Keratinocyte (primary cell): ENCODE results near the gene HLA-C. TPM values are rescaled to one million over a fixed set of nuclear protein-coding genes. Genes with fewer than 3 reads are reported as not detected.
A peak's percentile ranks its signal among the peaks of the same experiment; 100 is the strongest.

Experiments
- DNase-seq: peaks from one replicate; pipeline ENCODE4 v3.0.0-alpha.2; 2011; ENCODE audit warnings: low read depth, missing footprints, low spot score
- FAIRE-seq: peaks from 2 replicates; lab custom pipeline; 2011; peaks lifted over from hg19 to GRCh38; lab: Jason Lieb, UNC
- H2AFZ ChIP-seq: 2 replicates; pipeline ENCODE4 v1.6.0; 2012; ENCODE audit warnings: low read length, control low read depth, inconsistent platforms; ENCODE audit not compliant: control insufficient read depth
- H3K27ac ChIP-seq: 2 replicates; pipeline ENCODE4 v1.5.1; 2011; ENCODE audit warnings: low read length; ENCODE audit not compliant: control insufficient read depth, insufficient read depth
- H3K27me3 ChIP-seq: 3 replicates; pipeline ENCODE4 v1.6.0; 2011; ENCODE audit warnings: low read length; ENCODE audit not compliant: control insufficient read depth, insufficient read depth; ENCODE audit errors: extremely low read depth
- H3K36me3 ChIP-seq, 2 experiments: 2 replicates in 1 of 2; 3 replicates in 1 of 2; pipeline ENCODE4 v1.5.1; 2011; ENCODE audit warnings: low read length in 2 of 2, mild to moderate bottlenecking in 1 of 2; ENCODE audit not compliant: control insufficient read depth in 2 of 2, insufficient read depth in 2 of 2; ENCODE audit errors: extremely low read depth in 1 of 2
- H3K4me1 ChIP-seq: 3 replicates; pipeline ENCODE4 v1.5.1; 2011; ENCODE audit warnings: low read length; ENCODE audit not compliant: control insufficient read depth, insufficient read depth; ENCODE audit errors: extremely low read depth
- H3K4me2 ChIP-seq: 3 replicates; pipeline ENCODE4 v1.6.0; 2011; ENCODE audit warnings: low read depth, low read length; ENCODE audit not compliant: control insufficient read depth, insufficient read depth; ENCODE audit errors: extremely low read depth
- H3K4me3 ChIP-seq, 3 experiments: fragments of 200-600 bp in 1 of 3; sonication (generic) in 1 of 3; 2 replicates in 2 of 3; 3 replicates in 1 of 3; pipeline ENCODE4 v1.5.1; 2011 to 2016; ENCODE audit warnings: low read length in 3 of 3, mild to moderate bottlenecking in 3 of 3, control low read depth in 2 of 3, inconsistent platforms in 1 of 3, low read depth in 1 of 3, mixed read lengths in 1 of 3, mixed run types in 1 of 3, moderate library complexity in 1 of 3; ENCODE audit not compliant: control insufficient read depth in 2 of 3, insufficient read depth in 2 of 3; ENCODE audit errors: extremely low read depth in 1 of 3
- H3K79me2 ChIP-seq: 2 replicates; pipeline ENCODE4 v1.6.0; 2012; ENCODE audit warnings: low read length; ENCODE audit not compliant: control insufficient read depth, insufficient read depth
- H3K9ac ChIP-seq: 3 replicates; pipeline ENCODE4 v1.6.0; 2011; ENCODE audit warnings: low read length; ENCODE audit not compliant: control insufficient read depth, insufficient read depth; ENCODE audit errors: extremely low read depth
- H3K9me1 ChIP-seq: 3 replicates; pipeline ENCODE4 v1.6.0; 2011; ENCODE audit warnings: low read length; ENCODE audit not compliant: control insufficient read depth, insufficient read depth; ENCODE audit errors: extremely low read depth
- H3K9me3 ChIP-seq: 2 replicates; pipeline ENCODE4 v1.5.1; 2012; ENCODE audit warnings: low read depth, low read length; ENCODE audit not compliant: control insufficient read depth
- H4K20me1 ChIP-seq: 3 replicates; pipeline ENCODE4 v1.6.0; 2011; ENCODE audit warnings: low read length; ENCODE audit not compliant: control insufficient read depth, insufficient read depth; ENCODE audit errors: extremely low read depth
- CTCF ChIP-seq, 3 experiments: IDR thresholded peaks in 1 of 3; conservative IDR thresholded peaks in 1 of 3; optimal IDR thresholded peaks in 1 of 3; 2 replicates in 2 of 3; 3 replicates in 1 of 3; pipeline versions ENCODE3 to v1.5.1; 2011; ENCODE audit warnings: low read length in 3 of 3, mild to moderate bottlenecking in 3 of 3, moderate library complexity in 2 of 3, control low read depth in 1 of 3, inconsistent platforms in 1 of 3; ENCODE audit not compliant: insufficient read depth in 2 of 3; ENCODE audit errors: extremely low read depth in 1 of 3
- EZH2 ChIP-seq: IDR thresholded peaks from one replicate; pipeline ENCODE4 v1.6.1; 2012; ENCODE audit warnings: inconsistent platforms, mild to moderate bottlenecking, low read length, moderate library complexity
- dilution Hi-C: fragments of 300-500 bp; cut with MboI; formaldehyde crosslinking; loops from one replicate; pipeline ENCODE4 v1.7.0; 2020; ENCODE audit warnings: low sequenced_read_pairs; ENCODE audit not compliant: extremely low pct_ligation_motif_present
- polyA plus RNA-seq, 5 experiments: library from polyadenylated mRNA; depleted of rRNA in 3 of 5; stranded (reverse) in 3 of 5; stranded (forward) in 1 of 5; unstranded in 1 of 5; fragments of >200 nt; gene quantifications; 1 replicate in 1 of 5; 2 replicates in 3 of 5; 3 replicates in 1 of 5; pipeline versions ENCODE4 v1.2.1 to v1.2.3, GENCODE V29; 2011 to 2012; ENCODE audit warnings: missing spikeins in 2 of 5, low read depth in 1 of 5, low replicate concordance in 1 of 5

Gene HLA-C
- polyA plus RNA-seq, 1 donor (not counting 4 experiments of a cell fraction or from before 2014, with no cell fraction given) = 330 TPM

- Histone ChIP-seq H3K79me2 (no peaks in the 10 kb centered on the region), H3K9me3 (no peaks in the 10 kb centered on the region), H3K27ac (no peak overlapping the region), H3K4me2 (no peak overlapping the region), H3K4me1 (no peaks in the 10 kb centered on the region), H3K36me3 (no peaks in the 10 kb centered on the region), H4K20me1 (no peaks in the 10 kb centered on the region), H3K4me3 (no peak overlapping the region), H3K27me3 (peaks cover 27% of the 10 kb centered on the region), H3K9ac (no peak overlapping the region), H2AFZ (no peak overlapping the region), H3K9me1 (no peaks in the 10 kb centered on the region)
- dilution Hi-C loops = no loop called here
- DNase-seq (no peak), FAIRE-seq (no peak)
- no peak for TF ChIP-seq CTCF (optimal IDR thresholded peaks at IDR 0.05 in 1 of 3, IDR thresholded peaks at IDR 0.05 in 1 of 3, conservative IDR thresholded peaks at IDR 0.05 in 1 of 3; ENCODE audit: extremely low read depth in 1 of 3, insufficient read depth in 2 of 3, low read length in 3 of 3)
- TF ChIP-seq EZH2 = no peak
These were observed 36.9 kb upstream of the HLA-C start for GRCh38 chr6:31308845-31309175.

GRCh38 chr6:31308050-31308844, 36.4 kb upstream of the HLA-C start:
- no peak for DNase-seq
- no peak overlapping the region for H3K9ac ChIP-seq
- no peaks in the 10 kb centered on the region for H4K20me1 ChIP-seq
- H3K9me1 ChIP-seq = no peaks in the 10 kb centered on the region
- no peak overlapping the region for H2AFZ ChIP-seq
- no peaks in the 10 kb centered on the region for H3K79me2 ChIP-seq
- no peak overlapping the region for H3K27ac ChIP-seq
- no peak for FAIRE-seq
- H3K9me3 ChIP-seq = no peaks in the 10 kb centered on the region
- TF ChIP-seq EZH2 = peak; percentile 54
- no peak for TF ChIP-seq CTCF (optimal IDR thresholded peaks at IDR 0.05 in 1 of 3, IDR thresholded peaks at IDR 0.05 in 1 of 3, conservative IDR thresholded peaks at IDR 0.05 in 1 of 3; ENCODE audit: extremely low read depth in 1 of 3, insufficient read depth in 2 of 3, low read length in 3 of 3)
- H3K4me2 ChIP-seq = no peak overlapping the region
- H3K27me3 ChIP-seq = peaks cover 30% of the 10 kb centered on the region
- H3K36me3 ChIP-seq = no peaks in the 10 kb centered on the region
- no peaks in the 10 kb centered on the region for H3K4me1 ChIP-seq
- H3K4me3 ChIP-seq = peak overlapping the region in 1 of 3 experiments; percentile 24
- dilution Hi-C loops = no loop called here
